HG02852 (cell line): ENCODE data around the gene PHC3.

Experiments
- ATAC-seq: cut with Tn5 transposase; IDR thresholded peaks from one replicate; pipeline ENCODE4 v1.9.1; 2021; ENCODE audit warnings: mild to moderate bottlenecking, moderate library complexity; ENCODE audit not compliant: unreplicated experiment

Gene PHC3

GRCh38 chr3:170081079-170081741, 100.3 kb downstream of the PHC3 start:
- ATAC-seq: no peak

- ATAC-seq: no peak
These were observed 100.9 kb downstream of the PHC3 start for GRCh38 chr3:170080605-170081004.

GRCh38 chr3:170079536-170080165, 101.9 kb downstream of the PHC3 start:
- no peak for ATAC-seq

- no peak for ATAC-seq
These were observed 102.8 kb downstream of the PHC3 start for GRCh38 chr3:170078620-170079281.

GRCh38 chr3:170077361-170077760, 104.2 kb downstream of the PHC3 start:
- ATAC-seq: no peak

GRCh38 chr3:170076715-170077238, 104.8 kb downstream of the PHC3 start:
- ATAC-seq: no peak

GRCh38 chr3:170075441-170076091, 106.0 kb downstream of the PHC3 start:
- no peak for ATAC-seq

- ATAC-seq: no peak
These were observed 117.4 kb downstream of the PHC3 start for GRCh38 chr3:170064108-170064507.

GRCh38 chr3:170063691-170064090, 117.8 kb downstream of the PHC3 start:
- no peak for ATAC-seq

GRCh38 chr3:170062769-170063168, 118.8 kb downstream of the PHC3 start:
- ATAC-seq: no peak

- no peak for ATAC-seq
These were observed 119.5 kb downstream of the PHC3 start for GRCh38 chr3:170062068-170062467.

GRCh38 chr3:170059447-170059846, 122.1 kb downstream of the PHC3 start:
- no peak for ATAC-seq

- no peak for ATAC-seq
These were observed 123.4 kb downstream of the PHC3 start for GRCh38 chr3:170058127-170058526.

GRCh38 chr3:170057550-170057949, 124.0 kb downstream of the PHC3 start:
- ATAC-seq: no peak

GRCh38 chr3:170056710-170057454, 124.7 kb downstream of the PHC3 start:
- ATAC-seq: peak; percentile 86

GRCh38 chr3:170055209-170055608, 126.3 kb downstream of the PHC3 start:
- ATAC-seq: peak; percentile 68

GRCh38 chr3:170054204-170054603, 127.3 kb downstream of the PHC3 start:
- no peak for ATAC-seq

- ATAC-seq: no peak
These were observed 129.1 kb downstream of the PHC3 start for GRCh38 chr3:170052398-170052797.

- no peak for ATAC-seq
These were observed 130.8 kb downstream of the PHC3 start for GRCh38 chr3:170050753-170051152.

GRCh38 chr3:170049146-170050000, 132.2 kb downstream of the PHC3 start:
- no peak for ATAC-seq
